ENCODE results near the gene NOB1.
"Not testable (repeated sequence)": the region's sequence is repeated elsewhere in the genome, so short reads cannot be mapped to it uniquely, and the experiment has no call there.

NOB1 gene

DNA sequence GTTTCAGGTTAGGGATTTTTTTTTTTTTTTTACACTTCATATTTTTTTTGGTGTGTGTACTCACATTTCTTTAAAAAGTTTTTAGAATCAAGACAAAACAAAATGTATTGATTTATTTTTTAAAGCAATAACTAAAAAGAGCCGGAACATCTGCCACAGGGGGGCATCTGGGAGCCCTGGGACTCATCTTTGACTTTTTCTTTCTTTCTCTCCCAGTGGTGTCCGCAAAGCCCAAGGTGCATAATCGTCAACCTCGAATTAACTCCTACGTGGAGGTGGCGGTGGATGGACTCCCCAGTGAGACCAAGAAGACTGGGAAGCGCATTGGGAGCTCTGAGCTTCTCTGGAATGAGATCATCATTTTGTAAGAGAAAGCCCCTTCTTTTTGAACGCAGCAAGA is 43.7 kb upstream of the NOB1 start:
- Histone ChIP-seq H3K27me3 (ENCODE audit: insufficient read depth, poor library complexity, severe bottlenecking) (no peaks in the 10 kb centered on the region), H3K4me3 (replicated peaks; ENCODE audit: insufficient read depth, low read length) (no peak overlapping the region), H3K27ac (replicated peaks) (no peak overlapping the region)
- TF ChIP-seq REST (IDR thresholded peaks at IDR 0.05; ENCODE audit: insufficient replicate concordance, low read depth) (no peak), POLR2AphosphoS5 (IDR thresholded peaks at IDR 0.05; ENCODE audit: low read depth) (no peak), GABPA (IDR thresholded peaks at IDR 0.05; ENCODE audit: low read depth) (no peak), SPI1 (IDR thresholded peaks at IDR 0.05; ENCODE audit: borderline replicate concordance, low read depth) (no peak)
- TF ChIP-seq, protein P1, sequence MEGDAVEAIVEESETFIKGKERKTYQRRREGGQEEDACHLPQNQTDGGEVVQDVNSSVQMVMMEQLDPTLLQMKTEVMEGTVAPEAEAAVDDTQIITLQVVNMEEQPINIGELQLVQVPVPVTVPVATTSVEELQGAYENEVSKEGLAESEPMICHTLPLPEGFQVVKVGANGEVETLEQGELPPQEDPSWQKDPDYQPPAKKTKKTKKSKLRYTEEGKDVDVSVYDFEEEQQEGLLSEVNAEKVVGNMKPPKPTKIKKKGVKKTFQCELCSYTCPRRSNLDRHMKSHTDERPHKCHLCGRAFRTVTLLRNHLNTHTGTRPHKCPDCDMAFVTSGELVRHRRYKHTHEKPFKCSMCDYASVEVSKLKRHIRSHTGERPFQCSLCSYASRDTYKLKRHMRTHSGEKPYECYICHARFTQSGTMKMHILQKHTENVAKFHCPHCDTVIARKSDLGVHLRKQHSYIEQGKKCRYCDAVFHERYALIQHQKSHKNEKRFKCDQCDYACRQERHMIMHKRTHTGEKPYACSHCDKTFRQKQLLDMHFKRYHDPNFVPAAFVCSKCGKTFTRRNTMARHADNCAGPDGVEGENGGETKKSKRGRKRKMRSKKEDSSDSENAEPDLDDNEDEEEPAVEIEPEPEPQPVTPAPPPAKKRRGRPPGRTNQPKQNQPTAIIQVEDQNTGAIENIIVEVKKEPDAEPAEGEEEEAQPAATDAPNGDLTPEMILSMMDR (IDR thresholded peaks at IDR 0.05; ENCODE audit: insufficient read depth, low read length) = no peak
- no peak for DNase-seq (ENCODE audit: low read depth in 1 of 2, low spot score in 1 of 2)

DNA sequence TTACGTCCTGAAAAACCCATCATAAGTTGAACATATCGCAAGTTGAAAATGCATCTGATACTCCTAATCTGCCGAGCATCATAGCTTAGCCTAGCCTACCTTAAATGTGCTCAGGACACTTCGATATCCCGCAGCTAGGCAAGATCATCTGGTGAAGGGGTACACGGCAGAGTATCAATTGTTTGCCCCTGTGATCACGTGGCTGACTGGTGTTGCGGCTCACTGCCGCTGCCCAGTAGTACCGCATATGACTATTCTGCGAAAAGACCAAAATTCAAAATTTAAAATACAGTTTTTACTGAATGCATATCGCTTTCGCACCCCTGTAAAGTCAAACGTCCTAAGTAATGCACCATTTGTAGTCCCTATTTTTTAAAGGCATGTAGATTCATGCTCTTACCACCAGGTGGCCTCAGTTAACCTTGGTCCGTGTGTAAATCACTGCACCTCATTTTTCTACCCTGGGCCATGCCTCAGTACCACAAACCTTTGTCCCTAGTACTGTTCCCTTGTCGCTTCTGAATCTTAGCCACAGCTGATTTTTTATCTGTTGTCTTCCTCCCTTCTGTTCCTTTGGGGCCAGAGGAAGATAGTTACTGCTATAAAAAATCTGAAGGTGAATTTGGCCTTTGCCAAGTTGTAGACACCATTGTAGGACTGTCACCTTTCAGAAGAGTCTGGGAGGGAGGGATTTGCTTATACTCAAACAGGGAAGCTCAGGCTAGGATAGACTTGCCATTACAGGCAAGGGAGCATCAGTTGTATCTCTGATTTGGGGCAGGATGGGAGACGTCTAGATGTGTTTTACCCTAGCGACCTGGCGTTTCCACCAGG is 41.8 kb upstream of the NOB1 start:
- TF ChIP-seq, protein P1 (IDR thresholded peaks at IDR 0.05; ENCODE audit: insufficient read depth, low read length) = peak; percentile 86
- TF ChIP-seq POLR2AphosphoS5 (IDR thresholded peaks at IDR 0.05; ENCODE audit: low read depth) = no peak
- DNase-seq (ENCODE audit: low read depth in 1 of 2, low spot score in 1 of 2) = peak in 1 of 2 experiments; percentile 29
- no peak overlapping the region for H3K27ac ChIP-seq (replicated peaks)
- H3K27me3 ChIP-seq (ENCODE audit: insufficient read depth, poor library complexity, severe bottlenecking) = no peaks in the 10 kb centered on the region
- H3K4me3 ChIP-seq (replicated peaks; ENCODE audit: insufficient read depth, low read length) = no peak overlapping the region

DNA sequence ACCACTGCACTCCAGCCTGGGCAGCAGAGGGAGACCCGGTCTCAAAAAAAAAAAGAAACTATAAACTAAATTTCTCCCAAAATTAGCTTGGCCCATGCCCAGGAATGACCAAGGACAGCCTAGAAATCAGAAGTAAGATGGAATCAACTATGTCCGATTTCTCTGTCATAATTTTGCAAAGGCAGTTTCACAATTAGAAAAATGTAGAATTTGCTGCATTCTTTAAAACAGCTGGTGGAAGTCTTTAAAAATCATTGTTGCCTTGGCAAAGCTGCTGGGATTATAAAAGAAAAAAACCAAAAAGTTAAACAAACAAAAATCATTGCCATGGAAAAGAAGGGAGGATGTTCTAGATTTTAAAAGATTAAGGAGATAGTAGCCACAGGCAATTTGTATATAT is 39.8 kb upstream of the NOB1 start:
- Histone ChIP-seq H3K4me3 (replicated peaks; ENCODE audit: insufficient read depth, low read length) (no peak overlapping the region), H3K27me3 (ENCODE audit: insufficient read depth, poor library complexity, severe bottlenecking) (no peaks in the 10 kb centered on the region), H3K27ac (replicated peaks) (no peak overlapping the region)
- TF ChIP-seq REST (IDR thresholded peaks at IDR 0.05; ENCODE audit: insufficient replicate concordance, low read depth) (no peak), SPI1 (IDR thresholded peaks at IDR 0.05; ENCODE audit: borderline replicate concordance, low read depth) (no peak), GABPA (IDR thresholded peaks at IDR 0.05; ENCODE audit: low read depth) (no peak)
- DNase-seq (ENCODE audit: low read depth in 1 of 2, low spot score in 1 of 2) = no peak

GRCh38 chr16:69793526-69793925 is 38.8 kb upstream of the NOB1 start:
- no peaks in the 10 kb centered on the region for H3K27me3 ChIP-seq (ENCODE audit: insufficient read depth, poor library complexity, severe bottlenecking)
- no peak for TF ChIP-seq GABPA (IDR thresholded peaks at IDR 0.05; ENCODE audit: low read depth)
- TF ChIP-seq SPI1 (IDR thresholded peaks at IDR 0.05; ENCODE audit: borderline replicate concordance, low read depth) = peak; percentile 41; the same call in 1 of the 2 replicates
- no peak for TF ChIP-seq POLR2AphosphoS5 (IDR thresholded peaks at IDR 0.05; ENCODE audit: low read depth)
- H3K4me3 ChIP-seq (replicated peaks; ENCODE audit: insufficient read depth, low read length) = no peak overlapping the region
- DNase-seq (ENCODE audit: low read depth in 1 of 2, low spot score in 1 of 2) = no peak
- no peak overlapping the region for H3K27ac ChIP-seq (replicated peaks)

DNA sequence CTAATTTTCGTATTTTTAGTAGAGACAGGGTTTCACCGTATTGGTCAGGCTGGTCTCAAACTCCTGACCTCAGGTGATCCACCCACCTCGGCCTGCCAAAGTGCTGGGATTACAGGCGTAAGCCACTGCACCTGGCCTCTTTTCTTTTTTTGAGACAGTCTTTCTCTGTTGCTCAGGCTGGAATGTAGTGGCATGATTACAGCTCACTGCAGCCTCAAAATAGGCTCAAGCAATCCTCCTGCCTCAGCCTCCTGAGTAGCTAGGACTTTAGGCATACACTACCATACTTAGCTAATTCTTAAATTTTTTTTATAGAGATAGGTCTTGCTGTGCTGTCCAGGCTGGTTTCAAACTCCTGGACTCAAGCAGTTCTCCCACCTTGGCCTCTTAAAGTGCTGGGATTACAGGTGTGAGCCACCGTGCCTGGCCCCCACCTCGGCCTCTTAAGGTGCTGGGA is 36.7 kb upstream of the NOB1 start:
- not testable (repeated sequence) for H3K27ac ChIP-seq (replicated peaks); DNase-seq (ENCODE audit: low read depth in 1 of 2, low spot score in 1 of 2)

More for the DNA sequence above, 36.7 kb upstream of the NOB1 start:
- not testable (repeated sequence) for H3K4me3 ChIP-seq (replicated peaks; ENCODE audit: insufficient read depth, low read length); H3K27me3 ChIP-seq (ENCODE audit: insufficient read depth, poor library complexity, severe bottlenecking)
